RWPE2 (cell line): ENCODE results near the gene AUH.
"Not testable (repeated sequence)": the region's sequence is repeated elsewhere in the genome, so short reads cannot be mapped to it uniquely, and the experiment has no call there.

Experiments
- ATAC-seq: fragments of 200-7000 bp; cut with Tn5 transposase; 3 replicates; pipeline ENCODE4 v1.9.1; 2021; ENCODE audit warnings: low read depth
- DNase-seq: peaks from one replicate; pipeline ENCODE4 v3.0.0-alpha.2; 2020; ENCODE audit warnings: low spot score
- H3K27ac ChIP-seq: fragments of 450-650 bp; 2 replicates; pipeline ENCODE4 v1.5.1; 2017; ENCODE audit warnings: mild to moderate bottlenecking; ENCODE audit not compliant: poor library complexity, severe bottlenecking
- H3K27me3 ChIP-seq: fragments of 250-450 bp; sonication (Bioruptor Pico); 2 replicates; pipeline ENCODE4 v1.5.1; 2021; ENCODE audit warnings: mild to moderate bottlenecking, moderate library complexity; ENCODE audit not compliant: insufficient read depth, poor library complexity, severe bottlenecking
- H3K36me3 ChIP-seq: fragments of 250-450 bp; sonication (Bioruptor Pico); 2 replicates; pipeline ENCODE4 v1.5.1; 2020; ENCODE audit warnings: low read depth, mild to moderate bottlenecking, moderate library complexity
- H3K4me1 ChIP-seq: fragments of 250-450 bp; sonication (Bioruptor Pico); 2 replicates; pipeline ENCODE4 v1.5.1; 2021; ENCODE audit warnings: mild to moderate bottlenecking, moderate library complexity; ENCODE audit not compliant: insufficient read depth, poor library complexity, severe bottlenecking
- H3K4me3 ChIP-seq: fragments of 250-450 bp; sonication (Bioruptor Pico); 2 replicates; pipeline ENCODE4 v1.5.1; 2021; ENCODE audit warnings: mild to moderate bottlenecking, moderate library complexity; ENCODE audit not compliant: severe bottlenecking
- H3K9me3 ChIP-seq: fragments of 250-450 bp; sonication (Bioruptor Pico); 2 replicates; pipeline ENCODE4 v1.5.1; 2021; ENCODE audit warnings: mild to moderate bottlenecking, moderate library complexity; ENCODE audit not compliant: severe bottlenecking
- CTCF ChIP-seq: fragments of 450-650 bp; IDR thresholded peaks from one replicate; pipeline ENCODE4 v1.5.1; 2017; ENCODE audit warnings: mild to moderate bottlenecking, moderate library complexity; ENCODE audit not compliant: poor library complexity, severe bottlenecking

The AUH gene

GRCh38 chr9:91382298-91382697 is 20.6 kb upstream of the AUH start:
- ATAC-seq: no peak
- no peaks in the 10 kb centered on the region for H3K9me3 ChIP-seq
- TF ChIP-seq CTCF: no peak
- H3K36me3 ChIP-seq: no peaks in the 10 kb centered on the region
- DNase-seq: no peak
- no peaks in the 10 kb centered on the region for H3K27me3 ChIP-seq
- peaks cover 3% of the 10 kb centered on the region for H3K4me1 ChIP-seq
- H3K27ac ChIP-seq: no peak overlapping the region
- H3K4me3 ChIP-seq: no peak overlapping the region

- Histone ChIP-seq H3K27ac (no peak overlapping the region), H3K4me1 (peaks cover 7% of the 10 kb centered on the region), H3K4me3 (no peak overlapping the region), H3K9me3 (no peaks in the 10 kb centered on the region), H3K27me3 (no peaks in the 10 kb centered on the region), H3K36me3 (no peaks in the 10 kb centered on the region)
- no peak for TF ChIP-seq CTCF
- ATAC-seq (no peak), DNase-seq (no peak)
Observed at GRCh38 chr9:91379426-91379825, 17.7 kb upstream of the AUH start.

- DNase-seq (no peak), ATAC-seq (no peak)
- Histone ChIP-seq H3K4me1 (peaks cover 7% of the 10 kb centered on the region), H3K36me3 (no peaks in the 10 kb centered on the region), H3K4me3 (no peak overlapping the region), H3K27ac (no peak overlapping the region), H3K9me3 (no peaks in the 10 kb centered on the region), H3K27me3 (no peaks in the 10 kb centered on the region)
- TF ChIP-seq CTCF: no peak
Observed at GRCh38 chr9:91378695-91379127, 17.0 kb upstream of the AUH start.

GRCh38 chr9:91378054-91378453 is 16.3 kb upstream of the AUH start:
- not testable (repeated sequence) for H3K27me3 ChIP-seq, H3K9me3 ChIP-seq, H3K4me1 ChIP-seq, H3K4me3 ChIP-seq, H3K27ac ChIP-seq, DNase-seq, ATAC-seq, H3K36me3 ChIP-seq

GRCh38 chr9:91376239-91376638 is 14.5 kb upstream of the AUH start:
- no peak for DNase-seq
- peaks cover 4% of the 10 kb centered on the region for H3K4me1 ChIP-seq
- ATAC-seq: no peak
- no peak for TF ChIP-seq CTCF
- no peaks in the 10 kb centered on the region for H3K27me3 ChIP-seq
- H3K36me3 ChIP-seq: no peaks in the 10 kb centered on the region
- H3K9me3 ChIP-seq: no peaks in the 10 kb centered on the region
- no peak overlapping the region for H3K27ac ChIP-seq
- H3K4me3 ChIP-seq: no peak overlapping the region

- no peaks in the 10 kb centered on the region for H3K9me3 ChIP-seq
- H3K27ac ChIP-seq: no peak overlapping the region
- no peak for DNase-seq
- H3K4me1 ChIP-seq: peaks cover 4% of the 10 kb centered on the region
- H3K36me3 ChIP-seq: no peaks in the 10 kb centered on the region
- H3K27me3 ChIP-seq: no peaks in the 10 kb centered on the region
- H3K4me3 ChIP-seq: no peak overlapping the region
- TF ChIP-seq CTCF: no peak
- peak; percentile 14; the same call in 1 of the 3 replicates for ATAC-seq
Observed at GRCh38 chr9:91374939-91375338, 13.2 kb upstream of the AUH start.
